Nucleus accumbens (tissue), 56 donors: Measurements from ENCODE around the gene HAUS7.

Experiments used
- DNase-seq, 56 donors: peaks; one replicate each; lab custom pipeline; 2025; lab: John Stamatoyannopoulos, UW

The HAUS7 gene

DNA sequence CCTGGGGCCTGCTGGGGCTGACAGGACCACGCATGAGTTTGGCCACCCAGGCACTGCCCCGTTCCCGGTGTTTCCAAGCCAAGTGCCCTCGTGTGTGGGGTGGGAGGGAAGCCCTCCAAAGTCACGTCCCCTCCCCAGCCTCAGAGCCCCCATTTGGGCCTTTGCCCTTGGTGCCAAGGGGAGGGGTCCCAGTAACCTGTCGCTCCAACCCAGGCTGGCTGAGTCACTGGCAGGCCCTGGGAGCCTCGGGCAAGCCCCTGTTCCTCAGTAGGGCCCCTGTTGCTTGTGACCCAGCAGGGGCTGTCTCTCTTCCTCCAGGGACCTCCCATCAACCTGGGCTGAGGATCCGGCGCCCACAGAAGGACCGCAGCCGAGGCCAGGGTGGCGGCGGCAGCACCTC lies 10.7 kb upstream of the HAUS7 start:
- DNase-seq = no peak

DNA sequence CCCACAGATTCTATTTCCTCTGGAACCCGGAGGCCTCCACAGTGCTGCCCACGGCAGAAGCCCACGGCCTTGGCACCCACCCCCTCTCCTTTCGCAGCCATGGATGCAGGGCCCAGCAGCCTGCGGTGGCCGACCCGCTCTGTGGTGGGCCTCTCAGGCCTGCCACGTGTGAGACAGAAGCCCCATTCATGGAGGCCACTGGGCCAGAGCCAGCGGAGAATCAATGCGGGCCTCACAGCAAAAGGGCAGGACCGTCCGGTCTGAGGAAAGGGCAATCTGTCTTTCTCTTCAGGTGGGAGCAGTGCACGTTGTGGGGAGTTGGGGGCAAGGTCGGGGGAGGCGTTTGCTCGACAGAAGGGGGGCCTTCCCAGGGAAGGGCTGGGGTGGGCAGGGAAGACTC lies 8.4 kb upstream of the HAUS7 start:
- peak in 23 of 56 donors; percentile 1 to 57 (median 19) for DNase-seq

DNA sequence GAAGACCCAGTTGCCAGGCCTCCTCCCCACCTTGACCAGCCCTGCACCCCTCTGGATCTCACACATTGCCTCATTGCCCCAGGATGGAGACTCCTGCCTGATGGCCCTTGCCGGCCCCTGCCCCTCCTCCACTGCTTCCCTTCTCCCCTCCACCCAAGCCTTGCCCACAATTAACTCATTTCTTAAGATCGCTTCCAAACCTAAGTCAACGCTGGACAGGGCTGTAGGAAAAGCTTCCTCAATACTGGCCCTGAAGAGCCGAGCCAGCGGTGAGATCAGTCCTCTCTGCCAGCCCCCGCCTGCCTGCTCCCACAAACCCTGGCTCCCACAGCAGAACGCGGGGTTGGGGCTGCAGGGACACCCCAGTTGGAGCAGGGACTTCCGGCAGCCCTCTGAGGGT lies 7.5 kb upstream of the HAUS7 start:
- no peak for DNase-seq

DNA sequence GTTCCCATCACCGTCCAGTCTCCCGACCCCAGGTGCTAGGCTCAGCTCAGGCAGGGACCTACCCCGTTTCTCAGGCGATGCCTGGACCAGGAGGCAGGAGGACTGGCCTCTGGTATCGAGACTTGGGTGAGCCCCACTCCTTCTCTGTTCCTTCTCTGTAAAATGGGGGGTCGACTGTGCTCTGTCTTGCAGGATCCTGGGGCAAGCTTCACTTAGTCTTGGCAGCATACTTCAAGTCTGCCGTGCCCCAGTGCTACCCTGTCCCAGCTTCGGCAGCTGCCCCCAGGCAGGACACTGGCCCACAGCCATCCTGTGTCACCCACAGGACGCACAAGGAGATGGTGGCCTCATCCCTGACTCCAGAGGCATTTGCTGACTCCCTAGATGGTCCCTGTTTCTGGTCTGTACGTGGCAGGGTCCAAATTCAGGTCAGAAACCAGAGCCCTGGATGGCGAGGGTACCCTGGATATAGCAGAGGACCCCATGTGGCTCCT lies 7.0 kb upstream of the HAUS7 start:
- no peak for DNase-seq

DNA sequence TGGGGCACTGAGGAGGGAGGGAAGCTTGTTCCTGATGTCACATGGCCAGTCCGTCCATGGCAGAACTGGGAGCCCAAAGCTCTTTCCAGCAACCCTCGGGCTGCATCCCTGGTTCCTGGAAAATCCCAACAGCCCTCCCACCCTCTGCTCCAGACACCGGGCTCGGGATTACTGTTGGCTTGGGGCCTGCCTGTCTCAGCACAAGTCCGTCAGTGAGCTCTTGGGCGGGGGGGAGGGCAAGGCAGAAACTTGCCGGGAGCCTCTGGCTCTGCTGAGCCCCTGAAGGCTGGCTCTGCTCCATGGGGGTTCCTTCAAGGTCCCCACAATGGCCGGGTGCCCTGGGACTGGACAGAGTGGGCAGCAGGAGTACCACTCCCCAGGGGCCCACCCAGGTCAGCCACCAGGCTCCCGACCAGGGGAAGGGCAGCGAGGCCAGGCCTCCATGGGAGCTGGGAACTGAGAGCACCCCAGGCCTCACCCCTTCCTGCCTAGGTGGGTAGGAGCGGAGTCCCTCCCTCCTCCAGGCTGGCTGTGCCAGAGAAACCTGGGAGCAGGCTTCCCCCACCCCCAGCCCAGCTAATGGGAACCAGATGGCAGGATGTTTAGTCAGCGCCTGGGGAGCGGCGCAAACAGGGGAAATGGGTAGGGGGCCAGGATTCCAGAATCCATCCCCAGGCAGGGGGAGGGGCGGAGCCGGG lies 6.4 kb upstream of the HAUS7 start:
- DNase-seq = peak in 1 of 56 donors; percentile 21

DNA sequence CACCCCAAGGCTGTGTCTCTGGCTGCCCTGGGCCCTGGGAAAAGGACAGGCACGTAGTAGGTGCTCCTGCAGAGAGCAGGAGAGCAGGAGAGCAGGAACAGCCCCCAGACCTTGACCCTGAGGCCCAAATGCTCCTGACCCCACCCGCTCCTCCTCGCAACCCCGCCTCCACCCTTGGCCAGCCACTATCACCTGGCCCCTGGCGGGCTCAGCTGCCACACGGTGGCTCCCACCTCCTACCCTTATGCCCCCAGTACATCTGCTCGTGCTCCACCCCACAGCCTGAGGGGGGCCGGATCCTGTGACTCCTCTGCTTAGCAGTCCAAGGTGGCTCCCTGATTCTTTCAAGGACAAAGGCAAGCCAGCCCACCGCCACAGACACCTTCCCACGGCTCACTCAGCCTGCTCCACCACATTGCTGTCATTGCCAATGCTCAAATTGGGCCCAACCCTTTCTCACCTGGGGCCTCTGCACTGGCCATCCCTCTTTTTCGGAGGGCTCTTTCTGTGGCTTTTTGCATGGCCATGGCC lies 5.4 kb upstream of the HAUS7 start:
- DNase-seq = no peak

DNA sequence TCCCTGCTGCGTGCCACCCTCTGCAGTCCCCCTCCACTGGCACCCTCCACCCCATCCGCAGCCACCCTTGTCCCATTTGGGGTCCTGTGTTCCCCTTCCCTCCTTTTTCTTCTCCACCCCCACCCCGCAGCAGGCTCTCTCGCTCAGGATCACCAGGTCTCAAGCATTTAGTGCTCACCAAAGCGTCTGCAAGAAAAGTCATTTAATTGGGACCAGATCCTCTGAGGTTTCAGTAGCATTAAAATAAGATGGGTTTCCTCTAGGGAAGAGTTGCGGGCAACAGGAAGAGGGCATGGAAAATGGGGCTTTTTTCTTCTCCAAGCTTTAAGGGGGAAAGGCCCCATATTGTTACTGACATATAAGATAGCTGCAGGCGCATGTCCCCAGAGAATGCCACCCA lies 4.9 kb upstream of the HAUS7 start:
- no peak for DNase-seq

DNA sequence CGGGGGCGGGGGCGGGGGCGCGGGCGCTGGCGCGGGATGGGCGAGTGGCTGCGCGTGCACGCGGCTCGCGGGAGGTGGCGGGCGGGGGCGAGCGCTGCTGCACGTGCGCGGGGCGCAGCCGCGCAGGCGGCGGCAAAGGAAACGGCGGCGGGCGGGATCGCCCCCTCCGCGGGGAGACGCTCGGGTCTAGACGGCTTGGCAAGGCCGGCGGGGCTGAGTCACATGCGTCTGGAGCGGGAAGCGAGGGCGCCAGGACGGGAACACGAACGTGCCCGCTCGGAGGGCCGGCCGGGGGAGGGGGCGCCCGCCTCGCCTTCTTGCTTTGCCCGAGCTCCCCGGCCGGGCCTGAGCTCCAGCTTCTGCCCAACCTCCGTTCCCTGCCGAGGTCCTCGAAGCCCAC lies 4.3 kb upstream of the HAUS7 start:
- DNase-seq = peak in 31 of 56 donors; percentile 1 to 72 (median 20)

DNA sequence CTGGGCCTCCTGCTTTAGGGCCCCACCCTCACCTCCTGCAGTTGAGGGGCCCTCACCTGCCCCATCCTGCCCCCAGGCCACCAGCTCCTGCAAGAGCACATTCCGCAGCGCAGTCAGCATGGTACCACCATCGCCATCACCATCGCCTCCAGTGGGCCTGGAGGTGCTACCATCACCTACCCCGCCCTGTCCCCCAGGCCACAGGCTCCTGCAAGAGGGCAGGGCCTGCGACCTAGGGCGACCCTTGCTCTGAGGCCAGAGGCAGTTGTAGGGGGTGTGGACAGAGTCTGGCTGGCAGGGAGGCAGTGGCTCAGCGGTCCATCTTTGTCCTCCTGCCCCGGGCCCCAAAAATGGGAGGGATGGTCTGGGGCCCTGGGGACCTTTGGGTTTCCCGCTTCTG lies 3.9 kb upstream of the HAUS7 start:
- no peak for DNase-seq

DNA sequence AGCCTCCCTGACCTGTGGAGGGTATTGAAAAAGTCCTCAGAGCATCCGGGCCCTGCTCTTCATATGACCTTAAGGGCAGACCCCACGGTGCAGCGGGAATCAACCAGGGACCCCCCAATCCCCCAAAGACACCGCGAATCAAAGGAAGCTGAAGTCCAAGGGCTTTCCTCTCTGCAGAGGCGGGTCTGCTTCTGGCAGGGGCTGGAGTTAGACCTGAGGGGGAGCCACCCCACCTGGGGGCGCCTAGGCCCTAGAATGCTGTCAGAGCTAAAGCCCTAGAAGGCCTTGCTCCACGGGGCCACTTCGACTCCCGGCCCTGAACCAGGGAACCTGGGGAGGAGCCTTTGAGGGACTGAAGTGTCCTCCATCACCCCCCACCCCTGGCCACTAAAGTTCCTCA lies 2.8 kb upstream of the HAUS7 start:
- DNase-seq = no peak

DNA sequence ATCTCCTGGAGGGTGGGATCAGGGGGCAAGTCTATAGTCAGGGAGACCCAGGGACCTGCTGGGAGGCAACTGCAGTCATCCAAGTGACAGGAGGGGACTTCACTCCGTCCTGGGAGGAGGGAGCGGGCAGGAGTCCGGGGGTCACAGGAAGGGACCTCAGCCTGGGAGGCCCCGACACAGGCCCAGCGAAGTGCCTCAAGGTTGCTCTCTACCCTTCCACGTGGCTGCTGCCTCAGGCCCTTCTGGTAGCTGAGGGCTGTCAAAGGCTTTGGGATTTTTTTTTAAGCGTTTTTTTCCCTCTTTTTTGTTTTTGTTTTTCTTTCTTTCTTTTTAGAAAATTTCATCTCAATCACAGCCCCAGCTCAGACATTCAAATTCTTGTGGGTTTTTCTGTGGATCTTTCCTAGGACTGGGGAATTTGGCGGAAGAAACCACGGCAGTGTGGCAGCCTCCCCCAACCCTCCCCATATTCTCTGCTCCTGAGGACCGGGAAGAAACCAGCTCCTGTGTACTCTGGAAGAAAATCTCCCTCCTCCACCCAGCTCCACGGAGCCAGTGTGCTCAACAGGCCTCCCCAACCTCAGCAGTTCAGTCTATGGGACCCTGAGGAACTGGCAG lies 1.4 kb upstream of the HAUS7 start:
- DNase-seq = no peak

DNA sequence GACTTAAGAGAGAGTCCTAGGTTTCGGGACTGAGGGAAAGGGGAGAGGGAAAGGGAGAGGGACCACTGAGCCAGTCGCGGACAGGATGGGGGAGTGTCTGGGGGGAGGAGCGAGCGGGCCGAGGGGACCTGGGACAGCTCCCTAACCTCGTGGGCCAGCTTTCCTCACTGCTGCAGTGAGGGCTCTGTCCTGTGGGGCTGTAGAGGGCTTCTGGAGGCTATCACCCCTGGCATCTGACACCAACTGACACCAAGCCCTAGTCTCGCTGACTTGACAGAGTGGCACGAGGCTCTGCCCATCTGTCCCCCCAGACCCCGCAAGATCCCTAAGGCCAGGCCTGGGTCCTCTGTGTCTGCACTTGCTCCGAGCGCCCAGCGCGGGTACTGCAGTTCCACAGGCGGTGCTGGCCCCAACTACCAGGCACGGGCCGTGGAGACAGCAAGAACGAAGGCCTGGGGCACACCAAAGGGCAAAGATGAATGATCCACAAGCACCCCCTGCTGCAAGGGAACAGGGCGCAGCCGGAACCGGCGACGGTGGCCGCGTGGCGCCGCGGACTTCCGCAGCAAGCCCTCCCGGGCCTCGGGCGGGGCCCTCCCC lies 465 bp downstream of the HAUS7 start:
- peak in 7 of 56 donors; percentile 31 to 64 (median 50) for DNase-seq

DNA sequence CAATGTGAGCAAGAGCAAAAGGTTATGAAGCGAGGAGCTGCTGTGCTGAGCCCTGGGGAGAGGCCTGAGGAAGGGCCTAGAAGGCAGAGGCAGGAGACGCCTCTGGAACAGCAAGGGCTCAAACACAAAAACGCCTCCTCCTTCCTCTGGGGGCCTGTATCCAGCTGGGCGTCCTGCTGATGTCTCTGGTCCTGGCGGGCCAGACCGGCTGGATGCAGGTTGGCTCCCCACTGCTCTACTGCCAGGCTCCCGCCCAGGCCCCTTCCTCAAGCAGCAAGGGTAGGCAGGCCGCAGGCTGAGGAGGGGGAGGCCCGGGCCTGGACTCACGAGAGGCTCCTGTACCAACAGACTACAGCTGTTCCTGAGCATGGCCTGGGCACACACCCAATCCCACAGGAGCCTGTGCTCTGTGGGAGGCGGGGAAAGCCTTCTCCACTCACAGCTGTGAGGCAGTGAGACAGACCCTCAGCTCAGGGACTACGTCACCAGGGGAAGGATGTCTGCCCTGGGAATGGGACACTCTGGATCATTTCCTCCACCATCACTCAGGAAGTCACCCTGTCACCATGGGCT lies 2.3 kb downstream of the HAUS7 start:
- no peak for DNase-seq

DNA sequence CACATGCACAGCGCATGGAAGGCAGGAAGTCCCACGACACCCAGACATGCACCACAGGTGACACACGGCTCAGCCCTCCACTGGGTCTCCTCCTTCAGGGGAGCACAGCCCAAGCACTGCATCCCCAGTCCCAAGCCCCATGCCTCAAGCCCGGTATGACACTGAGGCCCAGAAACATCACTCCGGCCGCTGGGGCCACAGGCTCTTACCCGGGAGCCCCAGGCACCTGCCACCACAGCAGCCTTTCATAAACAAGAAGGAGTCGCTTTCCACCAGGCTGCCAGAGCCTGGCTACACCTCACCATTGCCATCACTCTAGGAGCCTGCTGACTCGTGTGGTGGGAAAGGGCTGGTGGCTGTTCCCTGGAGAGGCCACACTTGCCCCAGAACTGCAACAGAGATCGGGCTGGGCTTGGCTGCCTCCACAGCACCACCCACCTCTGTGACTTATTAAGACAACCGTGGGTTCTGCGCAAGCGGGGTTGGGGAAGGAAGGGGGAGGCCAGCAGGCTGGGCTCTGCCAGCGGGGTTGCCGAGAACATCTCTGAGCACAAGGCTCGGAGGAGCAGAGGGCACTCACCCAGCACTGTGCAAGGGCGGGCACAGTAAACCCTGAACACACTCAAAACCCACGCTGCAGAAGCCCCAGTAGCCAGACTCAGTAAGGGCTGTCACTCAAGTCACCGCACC lies 4.5 kb downstream of the HAUS7 start:
- peak in 21 of 56 donors; percentile 3 to 64 (median 27) for DNase-seq

DNA sequence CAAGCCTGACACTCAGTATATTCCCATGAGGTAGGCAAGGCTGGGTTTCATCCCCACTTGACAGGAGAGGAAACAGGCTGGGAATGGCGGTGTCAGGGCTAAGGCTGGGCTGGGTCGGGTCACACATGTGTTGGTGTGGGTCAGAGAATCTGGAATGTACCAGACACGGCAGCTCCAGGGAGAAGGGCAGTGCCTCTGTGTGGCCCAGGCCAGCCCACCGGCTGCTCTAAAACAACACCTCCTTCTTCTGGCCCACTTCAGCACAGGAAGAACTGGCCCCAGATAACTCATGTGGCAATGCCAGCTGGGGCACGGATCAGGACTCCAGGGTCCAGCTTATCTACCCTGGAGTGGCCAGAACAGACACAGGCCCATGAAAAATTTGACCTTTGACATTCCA lies 6.3 kb downstream of the HAUS7 start:
- DNase-seq = no peak

DNA sequence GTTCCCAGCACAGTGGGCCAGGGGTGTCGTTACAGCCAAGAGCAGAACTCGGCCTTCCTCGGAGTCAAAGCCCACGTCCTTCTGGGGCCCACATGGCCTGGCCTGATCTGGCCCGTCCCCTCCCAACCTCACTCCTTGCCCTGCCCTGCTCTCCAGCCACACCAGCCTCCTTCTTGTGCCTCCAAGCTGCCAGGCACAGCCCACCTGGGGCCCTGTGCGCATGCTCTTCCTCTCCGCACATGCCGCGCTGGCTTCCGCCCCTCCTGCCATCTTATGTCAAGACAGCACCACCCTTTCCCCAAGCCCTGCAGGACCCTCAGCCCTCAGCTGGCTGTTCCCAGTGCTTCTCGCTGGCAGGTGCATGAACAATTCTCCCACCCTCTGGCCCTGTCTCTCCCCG lies 6.8 kb downstream of the HAUS7 start:
- no peak for DNase-seq

DNA sequence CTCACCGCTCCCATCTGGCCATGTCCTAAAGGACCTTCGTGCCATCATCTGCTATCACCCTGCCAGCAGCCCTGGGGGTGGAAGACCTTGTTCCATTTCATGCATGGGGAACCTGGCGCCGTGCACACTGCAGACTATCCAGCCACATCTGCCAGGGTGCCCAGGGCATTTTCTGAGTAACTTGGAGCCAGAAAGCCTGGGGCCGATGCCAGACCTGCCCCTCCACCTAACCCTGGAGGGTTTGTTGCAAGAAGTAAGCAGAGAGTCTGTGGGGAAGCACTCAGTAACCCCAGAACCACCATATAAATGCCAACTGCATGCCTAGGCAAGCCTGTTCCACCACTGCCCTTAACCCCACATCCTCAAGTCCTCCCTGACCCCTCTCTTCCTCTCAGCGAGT lies 7.3 kb downstream of the HAUS7 start:
- DNase-seq = no peak

DNA sequence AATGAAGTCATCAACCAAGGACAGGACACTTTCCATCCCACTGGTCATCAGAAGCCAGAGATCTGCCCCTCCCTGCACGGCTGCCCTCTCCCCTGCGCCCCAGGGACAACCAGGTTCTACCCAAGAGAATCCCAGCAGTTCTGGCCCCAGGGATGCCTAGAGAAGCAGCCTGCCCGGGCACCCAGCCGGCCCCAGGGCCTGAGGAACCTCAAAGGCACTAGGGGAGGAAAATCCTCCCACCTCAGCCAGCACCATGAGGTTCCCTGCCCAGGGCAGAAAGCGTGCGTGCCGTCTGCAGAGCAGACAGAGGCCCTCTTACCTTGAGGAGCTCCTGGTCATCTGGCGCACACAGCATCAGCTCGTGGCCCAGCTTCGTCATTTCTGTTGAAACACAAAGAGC lies 8.1 kb downstream of the HAUS7 start:
- no peak for DNase-seq

DNA sequence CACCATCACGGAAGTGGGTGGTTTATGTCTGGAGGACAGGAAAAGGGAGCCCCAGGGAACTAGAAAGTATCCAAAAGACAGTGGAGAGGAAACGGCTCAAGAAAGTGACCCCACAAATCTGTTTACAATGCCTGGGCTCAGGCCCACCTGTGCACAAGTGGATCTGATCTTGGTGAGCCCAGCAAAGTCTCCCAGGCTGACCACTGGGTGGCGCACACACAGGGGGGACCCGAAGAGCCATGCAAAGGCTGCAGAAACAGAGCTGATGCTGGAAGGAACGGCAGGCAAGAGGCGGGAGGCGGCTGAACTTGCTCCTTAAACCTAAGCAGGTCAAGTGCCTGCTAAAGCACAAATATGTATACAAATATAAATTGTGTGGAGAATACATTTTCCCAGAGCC lies 9.6 kb downstream of the HAUS7 start:
- peak in 28 of 56 donors; percentile 1 to 53 (median 18) for DNase-seq

DNA sequence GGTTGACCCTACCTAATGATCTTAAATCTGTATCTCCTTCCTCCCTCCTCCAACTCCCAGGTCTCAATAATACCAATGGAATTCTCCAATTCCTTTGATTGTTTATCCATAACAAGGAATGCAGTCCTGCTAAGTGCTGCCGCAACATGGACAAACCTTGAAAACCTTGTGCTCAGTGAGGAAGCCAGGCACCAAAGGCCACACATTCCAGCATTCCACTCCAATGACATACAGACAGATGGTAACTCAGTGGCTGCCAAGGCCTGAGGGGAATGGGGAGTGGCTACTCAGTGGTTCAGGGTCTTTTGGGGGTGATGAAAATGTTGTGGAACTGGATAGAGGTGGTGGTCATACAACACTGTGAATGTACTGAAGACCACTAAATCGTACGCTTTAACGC lies 10.4 kb downstream of the HAUS7 start:
- DNase-seq = no peak

DNA sequence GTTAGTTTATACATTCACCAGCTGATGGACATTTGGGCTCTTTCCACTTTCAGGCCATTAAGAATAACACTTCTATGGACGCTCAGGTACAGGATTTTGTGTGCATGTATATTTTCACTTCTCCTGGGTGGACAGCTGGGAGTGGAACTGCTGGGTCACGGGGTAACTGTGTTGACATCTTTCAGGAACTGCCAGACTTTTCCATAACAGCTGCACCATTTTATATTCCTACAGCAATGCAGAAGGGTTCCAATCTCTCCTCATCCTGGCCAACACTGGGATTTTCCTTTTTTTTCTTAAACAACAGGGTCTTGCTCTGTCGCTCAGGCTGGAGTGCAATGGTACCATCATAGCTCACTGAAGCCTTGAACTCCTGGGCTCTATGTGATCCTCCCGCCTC lies 11.9 kb downstream of the HAUS7 start:
- no peak for DNase-seq
